Duodenal mucosa (tissue), 2 donors: Measurements from ENCODE around the gene NCOA5.

Experiments used
- H3K27ac ChIP-seq: one replicate; pipeline ENCODE4 v1.7.0; 2013; ENCODE audit warnings: low read depth, low read length
- H3K27me3 ChIP-seq, 2 donors: one replicate each; pipeline ENCODE4 v1.7.0; 2013; ENCODE audit warnings: low read length in 2 of 2, control low read depth in 1 of 2; ENCODE audit not compliant: insufficient read depth in 2 of 2, control insufficient read depth in 1 of 2
- H3K36me3 ChIP-seq, 2 donors: one replicate each; pipeline ENCODE4 v1.7.0; 2013; ENCODE audit warnings: low read length in 2 of 2, control low read depth in 1 of 2; ENCODE audit not compliant: insufficient read depth in 2 of 2, control insufficient read depth in 1 of 2
- H3K4me1 ChIP-seq, 2 donors: one replicate each; pipeline ENCODE4 v1.7.0; 2013; ENCODE audit warnings: low read length in 2 of 2, control low read depth in 1 of 2; ENCODE audit not compliant: insufficient read depth in 2 of 2, control insufficient read depth in 1 of 2
- H3K4me3 ChIP-seq, 2 donors: one replicate each; pipeline ENCODE4 v1.7.0; 2013; ENCODE audit warnings: low read length in 2 of 2, low read depth in 1 of 2
- H3K9ac ChIP-seq, 2 donors: one replicate each; pipeline ENCODE4 v1.7.0; 2013; ENCODE audit warnings: low read length in 2 of 2, low read depth in 1 of 2
- H3K9me3 ChIP-seq, 2 donors: one replicate each; pipeline ENCODE4 v1.7.0; 2013; ENCODE audit warnings: low read length in 2 of 2, control low read depth in 1 of 2; ENCODE audit not compliant: control insufficient read depth in 1 of 2

The NCOA5 gene

GRCh38 chr20:46078954-46079353 lies 10.8 kb downstream of the NCOA5 start:
- Histone ChIP-seq H3K27me3 (no peaks in the 10 kb centered on the region), H3K27ac (no peak overlapping the region), H3K4me1 (peaks cover 3 to 14% of the 10 kb centered on the region in 2 donors), H3K4me3 (no peak overlapping the region), H3K9me3 (no peaks in the 10 kb centered on the region), H3K9ac (no peak overlapping the region), H3K36me3 (peaks cover 30 to 48% of the 10 kb centered on the region in 2 donors)

DNA sequence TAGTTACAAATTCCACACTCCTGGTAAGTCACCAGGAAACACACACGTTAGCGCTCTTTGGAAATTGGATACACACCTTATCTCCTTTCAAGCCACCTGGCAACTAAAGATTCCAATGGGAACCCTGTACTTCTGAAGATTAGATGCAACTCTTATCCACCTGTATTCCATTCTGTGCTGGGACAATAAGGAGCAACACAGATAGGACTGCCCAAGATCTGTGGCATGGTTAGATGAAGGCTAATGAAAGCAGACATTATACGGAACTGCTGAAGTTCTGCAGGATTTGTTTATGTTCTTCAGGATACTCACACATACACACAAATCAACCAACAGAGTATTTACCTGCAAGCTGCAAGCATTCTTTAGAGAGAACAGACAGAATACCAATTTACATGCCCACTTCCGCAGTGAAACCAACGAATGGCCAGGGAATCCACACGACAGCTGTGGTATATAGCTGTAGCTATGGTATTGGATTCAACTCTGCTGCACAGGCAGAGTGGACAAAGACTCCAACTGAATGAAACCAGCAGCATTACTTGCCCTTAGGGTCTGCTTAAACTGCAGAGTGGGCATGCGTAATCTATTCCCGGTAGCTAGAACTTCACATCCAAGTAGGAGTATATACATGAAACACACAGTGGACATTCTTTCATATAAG lies 12.0 kb downstream of the NCOA5 start:
- H3K4me3 ChIP-seq: no peak overlapping the region

DNA sequence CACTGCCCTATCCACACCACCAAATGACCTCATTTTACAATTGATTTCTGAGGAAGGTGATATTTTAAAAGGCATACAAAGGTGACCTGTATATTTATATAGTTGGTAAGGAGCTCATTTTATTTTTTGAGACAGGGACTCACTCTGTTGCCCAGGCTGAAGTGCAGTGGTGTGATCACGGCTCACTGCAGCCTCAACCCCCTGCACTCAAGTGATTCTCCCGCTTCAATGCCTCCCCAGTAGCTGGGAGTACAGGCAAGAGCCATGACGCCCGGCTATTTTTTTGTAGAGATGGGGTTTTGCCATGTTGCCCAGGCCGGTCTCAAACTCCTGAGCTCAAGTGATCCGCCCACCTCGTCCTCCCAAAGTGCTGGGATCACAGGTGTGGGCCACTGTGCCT lies 13.0 kb downstream of the NCOA5 start:
- Histone ChIP-seq H3K4me3 (no peak overlapping the region), H3K36me3 (peaks cover 30 to 52% of the 10 kb centered on the region in 2 donors), H3K9ac (no peak overlapping the region), H3K27ac (no peak overlapping the region), H3K27me3 (no peaks in the 10 kb centered on the region), H3K9me3 (no peaks in the 10 kb centered on the region), H3K4me1 (no peaks in the 10 kb centered on the region)

More for the DNA sequence above, 12.0 kb downstream of the NCOA5 start:
- H3K27ac ChIP-seq: no peak overlapping the region
- H3K9me3 ChIP-seq: no peaks in the 10 kb centered on the region
- peaks cover 0 to 6% of the 10 kb centered on the region in 2 donors for H3K4me1 ChIP-seq
- H3K36me3 ChIP-seq: peaks cover 30 to 52% of the 10 kb centered on the region in 2 donors
- H3K9ac ChIP-seq: no peak overlapping the region
- H3K27me3 ChIP-seq: no peaks in the 10 kb centered on the region

- Histone ChIP-seq H3K27me3 (no peaks in the 10 kb centered on the region), H3K36me3 (peaks cover 27 to 62% of the 10 kb centered on the region in 2 donors), H3K27ac (no peak overlapping the region), H3K9me3 (no peaks in the 10 kb centered on the region), H3K9ac (no peak overlapping the region), H3K4me3 (no peak overlapping the region), H3K4me1 (no peaks in the 10 kb centered on the region)
These were observed 15.8 kb downstream of the NCOA5 start for GRCh38 chr20:46074006-46074405.

GRCh38 chr20:46073443-46073842 lies 16.3 kb downstream of the NCOA5 start:
- Histone ChIP-seq H3K4me3 (no peak overlapping the region), H3K36me3 (peaks cover 23 to 58% of the 10 kb centered on the region in 2 donors), H3K27ac (no peak overlapping the region), H3K27me3 (no peaks in the 10 kb centered on the region), H3K9me3 (no peaks in the 10 kb centered on the region), H3K4me1 (no peaks in the 10 kb centered on the region), H3K9ac (no peak overlapping the region)

- H3K36me3 ChIP-seq: peaks cover 21 to 58% of the 10 kb centered on the region in 2 donors
- no peaks in the 10 kb centered on the region for H3K4me1 ChIP-seq
- H3K4me3 ChIP-seq: no peak overlapping the region
- no peak overlapping the region for H3K27ac ChIP-seq
- H3K9me3 ChIP-seq: no peaks in the 10 kb centered on the region
- H3K27me3 ChIP-seq: no peaks in the 10 kb centered on the region
- H3K9ac ChIP-seq: no peak overlapping the region
These were observed 16.7 kb downstream of the NCOA5 start for GRCh38 chr20:46073024-46073423.

DNA sequence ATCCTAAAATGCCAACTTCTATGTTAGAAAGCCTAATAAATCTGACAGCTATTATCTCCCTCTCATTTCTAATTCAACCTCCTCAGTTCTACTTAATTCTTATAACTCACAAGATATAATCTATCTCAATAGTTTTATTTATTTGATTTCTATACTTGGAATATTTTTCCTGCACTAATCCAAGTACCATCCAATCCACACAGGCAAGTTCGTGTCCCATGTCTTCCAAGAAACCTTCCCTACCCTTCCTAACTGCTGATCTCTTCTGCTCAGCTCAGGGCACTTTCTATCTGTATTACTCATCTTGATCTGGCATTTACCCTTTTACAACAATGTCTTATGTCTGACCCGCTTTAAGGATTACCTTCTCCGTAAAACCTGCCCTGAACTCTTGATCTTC lies 18.2 kb downstream of the NCOA5 start:
- Histone ChIP-seq H3K36me3 (peaks cover 20 to 58% of the 10 kb centered on the region in 2 donors), H3K4me3 (no peak overlapping the region), H3K9me3 (no peaks in the 10 kb centered on the region), H3K4me1 (no peaks in the 10 kb centered on the region), H3K27ac (no peak overlapping the region), H3K27me3 (no peaks in the 10 kb centered on the region), H3K9ac (no peak overlapping the region)

GRCh38 chr20:46070215-46070900 lies 19.4 kb downstream of the NCOA5 start:
- no peak overlapping the region for H3K9ac ChIP-seq
- no peaks in the 10 kb centered on the region for H3K9me3 ChIP-seq
- H3K27ac ChIP-seq: no peak overlapping the region
- no peak overlapping the region for H3K4me3 ChIP-seq
- H3K27me3 ChIP-seq: no peaks in the 10 kb centered on the region
- H3K36me3 ChIP-seq: peaks cover 25 to 64% of the 10 kb centered on the region in 2 donors
- no peaks in the 10 kb centered on the region for H3K4me1 ChIP-seq

- Histone ChIP-seq H3K9ac (no peak overlapping the region), H3K9me3 (no peaks in the 10 kb centered on the region), H3K4me3 (no peak overlapping the region), H3K27me3 (no peaks in the 10 kb centered on the region), H3K4me1 (peaks cover 0 to 4% of the 10 kb centered on the region in 2 donors), H3K36me3 (peaks cover 62 to 90% of the 10 kb centered on the region in 2 donors), H3K27ac (no peak overlapping the region)
These were observed 24.1 kb downstream of the NCOA5 start for GRCh38 chr20:46065691-46066090.

- H3K9ac ChIP-seq: no peak overlapping the region
- H3K4me3 ChIP-seq: no peak overlapping the region
- H3K9me3 ChIP-seq: no peaks in the 10 kb centered on the region
- H3K36me3 ChIP-seq: peaks cover 62 to 89% of the 10 kb centered on the region in 2 donors
- no peak overlapping the region for H3K27ac ChIP-seq
- H3K4me1 ChIP-seq: peaks cover 0 to 4% of the 10 kb centered on the region in 2 donors
- H3K27me3 ChIP-seq: no peaks in the 10 kb centered on the region
These were observed 24.8 kb downstream of the NCOA5 start for GRCh38 chr20:46065006-46065405.
